Keratinocyte (primary cell): ENCODE results near the gene PEX10. TPM values are rescaled to one million over a fixed set of nuclear protein-coding genes. Genes with fewer than 3 reads are reported as not detected.

Source experiments
- DNase-seq: peaks from one replicate; pipeline ENCODE4 v3.0.0-alpha.2; 2011; ENCODE audit warnings: low read depth, missing footprints, low spot score
- FAIRE-seq: peaks from 2 replicates; lab custom pipeline; 2011; peaks lifted over from hg19 to GRCh38; lab: Jason Lieb, UNC
- H2AFZ ChIP-seq: 2 replicates; pipeline ENCODE4 v1.6.0; 2012; ENCODE audit warnings: low read length, control low read depth, inconsistent platforms; ENCODE audit not compliant: control insufficient read depth
- H3K27ac ChIP-seq: 2 replicates; pipeline ENCODE4 v1.5.1; 2011; ENCODE audit warnings: low read length; ENCODE audit not compliant: control insufficient read depth, insufficient read depth
- H3K27me3 ChIP-seq: 3 replicates; pipeline ENCODE4 v1.6.0; 2011; ENCODE audit warnings: low read length; ENCODE audit not compliant: control insufficient read depth, insufficient read depth; ENCODE audit errors: extremely low read depth
- H3K36me3 ChIP-seq, 2 experiments: 2 replicates in 1 of 2; 3 replicates in 1 of 2; pipeline ENCODE4 v1.5.1; 2011; ENCODE audit warnings: low read length in 2 of 2, mild to moderate bottlenecking in 1 of 2; ENCODE audit not compliant: control insufficient read depth in 2 of 2, insufficient read depth in 2 of 2; ENCODE audit errors: extremely low read depth in 1 of 2
- H3K4me1 ChIP-seq: 3 replicates; pipeline ENCODE4 v1.5.1; 2011; ENCODE audit warnings: low read length; ENCODE audit not compliant: control insufficient read depth, insufficient read depth; ENCODE audit errors: extremely low read depth
- H3K4me2 ChIP-seq: 3 replicates; pipeline ENCODE4 v1.6.0; 2011; ENCODE audit warnings: low read depth, low read length; ENCODE audit not compliant: control insufficient read depth, insufficient read depth; ENCODE audit errors: extremely low read depth
- H3K4me3 ChIP-seq, 3 experiments: fragments of 200-600 bp in 1 of 3; sonication (generic) in 1 of 3; 2 replicates in 2 of 3; 3 replicates in 1 of 3; pipeline ENCODE4 v1.5.1; 2011 to 2016; ENCODE audit warnings: low read length in 3 of 3, mild to moderate bottlenecking in 3 of 3, control low read depth in 2 of 3, inconsistent platforms in 1 of 3, low read depth in 1 of 3, mixed read lengths in 1 of 3, mixed run types in 1 of 3, moderate library complexity in 1 of 3; ENCODE audit not compliant: control insufficient read depth in 2 of 3, insufficient read depth in 2 of 3; ENCODE audit errors: extremely low read depth in 1 of 3
- H3K79me2 ChIP-seq: 2 replicates; pipeline ENCODE4 v1.6.0; 2012; ENCODE audit warnings: low read length; ENCODE audit not compliant: control insufficient read depth, insufficient read depth
- H3K9ac ChIP-seq: 3 replicates; pipeline ENCODE4 v1.6.0; 2011; ENCODE audit warnings: low read length; ENCODE audit not compliant: control insufficient read depth, insufficient read depth; ENCODE audit errors: extremely low read depth
- H3K9me1 ChIP-seq: 3 replicates; pipeline ENCODE4 v1.6.0; 2011; ENCODE audit warnings: low read length; ENCODE audit not compliant: control insufficient read depth, insufficient read depth; ENCODE audit errors: extremely low read depth
- H3K9me3 ChIP-seq: 2 replicates; pipeline ENCODE4 v1.5.1; 2012; ENCODE audit warnings: low read depth, low read length; ENCODE audit not compliant: control insufficient read depth
- H4K20me1 ChIP-seq: 3 replicates; pipeline ENCODE4 v1.6.0; 2011; ENCODE audit warnings: low read length; ENCODE audit not compliant: control insufficient read depth, insufficient read depth; ENCODE audit errors: extremely low read depth
- CTCF ChIP-seq, 3 experiments: IDR thresholded peaks in 1 of 3; conservative IDR thresholded peaks in 1 of 3; optimal IDR thresholded peaks in 1 of 3; 2 replicates in 2 of 3; 3 replicates in 1 of 3; pipeline versions ENCODE3 to v1.5.1; 2011; ENCODE audit warnings: low read length in 3 of 3, mild to moderate bottlenecking in 3 of 3, moderate library complexity in 2 of 3, control low read depth in 1 of 3, inconsistent platforms in 1 of 3; ENCODE audit not compliant: insufficient read depth in 2 of 3; ENCODE audit errors: extremely low read depth in 1 of 3
- EZH2 ChIP-seq: IDR thresholded peaks from one replicate; pipeline ENCODE4 v1.6.1; 2012; ENCODE audit warnings: inconsistent platforms, mild to moderate bottlenecking, low read length, moderate library complexity
- dilution Hi-C: fragments of 300-500 bp; cut with MboI; formaldehyde crosslinking; loops from one replicate; pipeline ENCODE4 v1.7.0; 2020; ENCODE audit warnings: low sequenced_read_pairs; ENCODE audit not compliant: extremely low pct_ligation_motif_present
- polyA plus RNA-seq, 5 experiments: library from polyadenylated mRNA; depleted of rRNA in 3 of 5; stranded (reverse) in 3 of 5; stranded (forward) in 1 of 5; unstranded in 1 of 5; fragments of >200 nt; gene quantifications; 1 replicate in 1 of 5; 2 replicates in 3 of 5; 3 replicates in 1 of 5; pipeline versions ENCODE4 v1.2.1 to v1.2.3, GENCODE V29; 2011 to 2012; ENCODE audit warnings: missing spikeins in 2 of 5, low read depth in 1 of 5, low replicate concordance in 1 of 5

The PEX10 gene
- polyA plus RNA-seq, 1 donor (not counting 4 experiments of a cell fraction or from before 2014, with no cell fraction given), result 13.8 TPM

DNA sequence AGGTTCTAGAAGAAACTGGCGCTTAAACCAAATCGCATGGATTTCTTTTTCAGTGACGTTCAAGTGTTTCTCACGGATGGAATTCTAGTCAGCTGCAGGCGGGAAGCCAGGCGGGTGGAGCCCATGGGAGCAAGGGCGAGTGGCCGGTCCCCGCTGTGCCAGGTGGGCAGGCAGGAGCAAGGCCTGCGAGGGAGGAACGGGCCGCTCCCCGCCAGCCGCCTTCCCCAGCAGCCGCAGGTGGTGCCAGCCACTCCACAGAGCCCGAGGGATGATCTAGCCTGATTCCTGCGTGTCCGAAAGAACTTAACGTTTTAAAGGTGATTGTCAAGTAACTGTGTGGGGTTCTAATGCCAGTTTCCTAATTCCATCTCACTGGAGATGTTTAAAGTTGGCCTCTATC lies 9.1 kb downstream of the PEX10 start:
- Histone ChIP-seq H3K27me3 (no peaks in the 10 kb centered on the region), H3K4me2 (no peak overlapping the region), H3K4me3 (no peak overlapping the region), H4K20me1 (no peaks in the 10 kb centered on the region), H3K9ac (no peak overlapping the region), H3K9me3 (no peaks in the 10 kb centered on the region), H3K79me2 (peaks cover 25% of the 10 kb centered on the region), H3K9me1 (no peaks in the 10 kb centered on the region), H3K4me1 (no peaks in the 10 kb centered on the region), H3K36me3 (peaks cover 42 to 49% of the 10 kb centered on the region in 2 experiments), H2AFZ (no peak overlapping the region), H3K27ac (no peak overlapping the region)
- FAIRE-seq (no peak), DNase-seq (no peak)
- TF ChIP-seq CTCF (optimal IDR thresholded peaks at IDR 0.05 in 1 of 3, IDR thresholded peaks at IDR 0.05 in 1 of 3, conservative IDR thresholded peaks at IDR 0.05 in 1 of 3; ENCODE audit: extremely low read depth in 1 of 3, insufficient read depth in 2 of 3, low read length in 3 of 3), result no peak
- no peak for TF ChIP-seq EZH2
- dilution Hi-C loops, result loop anchor here (25.0 kb wide), 1 partner anchor 1009 kb away; no protein-coding TSS in a partner anchor

DNA sequence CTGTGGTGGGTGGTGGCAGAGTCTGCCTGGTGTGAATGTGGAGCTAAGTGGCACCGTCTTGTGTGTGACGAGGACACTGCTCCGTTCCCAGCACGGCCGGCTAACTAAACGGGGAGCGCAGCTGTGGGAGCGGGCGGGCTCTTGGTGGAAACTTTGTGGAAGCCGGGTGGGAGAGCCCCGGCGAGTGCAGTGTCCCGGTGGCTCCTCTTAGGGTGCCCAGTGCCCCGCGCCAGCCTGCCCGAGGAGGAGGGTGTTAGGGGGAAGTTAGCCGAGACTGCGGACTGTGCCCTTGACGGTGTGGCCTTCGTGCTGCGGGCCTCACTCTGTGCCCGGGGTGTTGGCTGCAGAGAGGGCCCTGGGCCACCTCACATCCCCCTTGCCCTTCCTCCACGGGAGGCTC lies 9.9 kb downstream of the PEX10 start:
- H3K4me1 ChIP-seq, result no peaks in the 10 kb centered on the region
- FAIRE-seq (no peak), DNase-seq (no peak)
- H3K36me3 ChIP-seq, result peaks cover 49 to 51% of the 10 kb centered on the region in 2 experiments
- no peaks in the 10 kb centered on the region for H4K20me1 ChIP-seq
- H3K9me3 ChIP-seq, result no peaks in the 10 kb centered on the region
- no peak overlapping the region for H3K9ac ChIP-seq
- H3K4me2 ChIP-seq, result no peak overlapping the region
- H2AFZ ChIP-seq, result no peak overlapping the region
- dilution Hi-C loops, result loop anchor here (25.0 kb wide), 1 partner anchor 1010 kb away; no protein-coding TSS in a partner anchor
- H3K27me3 ChIP-seq, result no peaks in the 10 kb centered on the region
- TF ChIP-seq CTCF (optimal IDR thresholded peaks at IDR 0.05 in 1 of 3, IDR thresholded peaks at IDR 0.05 in 1 of 3, conservative IDR thresholded peaks at IDR 0.05 in 1 of 3; ENCODE audit: extremely low read depth in 1 of 3, insufficient read depth in 2 of 3, low read length in 3 of 3) (no peak), EZH2 (no peak)
- H3K79me2 ChIP-seq, result peaks cover 29% of the 10 kb centered on the region
- H3K4me3 ChIP-seq, result no peak overlapping the region
- H3K27ac ChIP-seq, result no peak overlapping the region
- no peaks in the 10 kb centered on the region for H3K9me1 ChIP-seq
